NCI-H748 treated with DMSO at 0.1 percent for 48 hours (cell line): Measurements from ENCODE around the gene EIF5AL1.
"Not testable (repeated sequence)": the region's sequence is repeated elsewhere in the genome, so short reads cannot be mapped to it uniquely, and the experiment has no call there.

Experiments
- DNase-seq: peaks from one replicate; lab custom pipeline; 2025; lab: John Stamatoyannopoulos, UW

The EIF5AL1 gene

GRCh38 chr10:79556961-79557360 is 44.6 kb downstream of the EIF5AL1 start:
- not testable (repeated sequence) for DNase-seq

- DNase-seq, result no peak
Measured at GRCh38 chr10:79559726-79560125, 47.4 kb downstream of the EIF5AL1 start.

GRCh38 chr10:79560160-79560709 is 47.9 kb downstream of the EIF5AL1 start, which contains the start of gene SFTPA2:
Gene SFTPA2, minus strand, starts transcription at chr10:79560407. Its CDS starts 924 bp downstream, at chr10:79559483.
- DNase-seq, result no peak

- DNase-seq, result no peak
Measured at GRCh38 chr10:79561257-79561656, 48.9 kb downstream of the EIF5AL1 start.

GRCh38 chr10:79562135-79562756 is 49.9 kb downstream of the EIF5AL1 start:
- DNase-seq, result peak; percentile 24

GRCh38 chr10:79563426-79563825 is 51.1 kb downstream of the EIF5AL1 start:
- DNase-seq, result no peak
